Stromal cell of bone marrow (primary cell): Measurements from ENCODE around the gene TJP2.

Source experiments
- DNase-seq: peaks from one replicate; pipeline ENCODE4 v3.0.0-alpha.2; 2012; ENCODE audit warnings: low read depth

The TJP2 gene

GRCh38 chr9:69191231-69191630 lies 17.2 kb downstream of the TJP2 start:
- DNase-seq = no peak

- no peak for DNase-seq
Measured at GRCh38 chr9:69192214-69192613, 18.1 kb downstream of the TJP2 start.

GRCh38 chr9:69193685-69194032 lies 19.6 kb downstream of the TJP2 start:
- no peak for DNase-seq

- no peak for DNase-seq
Measured at GRCh38 chr9:69194702-69195418, 20.8 kb downstream of the TJP2 start.

- no peak for DNase-seq
Measured at GRCh38 chr9:69195668-69196067, 21.6 kb downstream of the TJP2 start.

- no peak for DNase-seq
Measured at GRCh38 chr9:69197687-69198086, 23.6 kb downstream of the TJP2 start.

GRCh38 chr9:69198521-69199220 lies 24.6 kb downstream of the TJP2 start:
- no peak for DNase-seq

- DNase-seq = no peak
Measured at GRCh38 chr9:69199769-69200470, 25.8 kb downstream of the TJP2 start.

- no peak for DNase-seq
Measured at GRCh38 chr9:69202556-69202955, 28.5 kb downstream of the TJP2 start.

GRCh38 chr9:69204326-69204725 lies 30.2 kb downstream of the TJP2 start:
- no peak for DNase-seq

GRCh38 chr9:69204849-69205248 lies 30.8 kb downstream of the TJP2 start:
- peak; percentile 77 for DNase-seq

GRCh38 chr9:69206047-69206446 lies 32.0 kb downstream of the TJP2 start:
- no peak for DNase-seq

GRCh38 chr9:69207503-69207902 lies 33.4 kb downstream of the TJP2 start:
- no peak for DNase-seq

- no peak for DNase-seq
Measured at GRCh38 chr9:69211424-69212036, 37.5 kb downstream of the TJP2 start.

- no peak for DNase-seq
Measured at GRCh38 chr9:69213647-69214046, 39.6 kb downstream of the TJP2 start.

- DNase-seq = no peak
Measured at GRCh38 chr9:69214939-69215338, 40.9 kb downstream of the TJP2 start.

- no peak for DNase-seq
Measured at GRCh38 chr9:69215774-69216485, 41.9 kb downstream of the TJP2 start.

GRCh38 chr9:69218166-69218565 lies 44.1 kb downstream of the TJP2 start:
- no peak for DNase-seq

- DNase-seq = no peak
Measured at GRCh38 chr9:69221036-69221435, 47.0 kb downstream of the TJP2 start.

- no peak for DNase-seq
Measured at GRCh38 chr9:69222970-69223369, 48.9 kb downstream of the TJP2 start.

GRCh38 chr9:69223605-69224004 lies 49.5 kb downstream of the TJP2 start:
- DNase-seq = peak; percentile 30

GRCh38 chr9:69229367-69229766 lies 55.3 kb downstream of the TJP2 start:
- DNase-seq = no peak
